ENCODE results near the gene DOC2B.

GRCh38 chr17:194828-195602 is 13.6 kb upstream of the DOC2B start:
- no peak for TF ChIP-seq CTCF (IDR thresholded peaks at IDR 0.05; ENCODE audit: low read depth, low read length)
- TF ChIP-seq EZH2phosphoT487 (IDR thresholded peaks at IDR 0.05; ENCODE audit: low read depth), result no peak
